GM23338 (cell line): ENCODE data around the gene MIA. TPM values are rescaled to one million over a fixed set of nuclear protein-coding genes. Genes with fewer than 3 reads are reported as not detected.
A peak's percentile ranks its signal among the peaks of the same experiment; 100 is the strongest.

ENCODE experiments used
- ATAC-seq: fragments of 200-7000 bp; cut with Tn5 transposase; 3 replicates; pipeline ENCODE4 v1.9.1; 2020
- DNase-seq: peaks from one replicate; pipeline ENCODE4 v3.0.0-alpha.2; 2015; ENCODE audit warnings: low spot score
- H2AFZ ChIP-seq: fragments of 200-600 bp; sonication (generic); 2 replicates; pipeline ENCODE4 v1.8.0; 2016; ENCODE audit warnings: antibody characterized with exemption, mild to moderate bottlenecking, moderate library complexity
- H3F3A ChIP-seq: fragments of 200-600 bp; sonication (generic); replicated peaks from 2 replicates; pipeline ENCODE4 v1.8.0; 2017; ENCODE audit warnings: antibody characterized with exemption, mixed run types, low read depth
- H3K27ac ChIP-seq: fragments of 200-600 bp; sonication (generic); 2 replicates; pipeline ENCODE4 v1.6.1; 2016; ENCODE audit warnings: low read depth
- H3K27me3 ChIP-seq: fragments of 200-600 bp; sonication (generic); 2 replicates; pipeline ENCODE4 v1.8.0; 2016; ENCODE audit warnings: mild to moderate bottlenecking, mixed run types, moderate library complexity; ENCODE audit not compliant: insufficient read depth
- H3K36me3 ChIP-seq: fragments of 200-600 bp; sonication (generic); 2 replicates; pipeline ENCODE4 v1.8.0; 2016; ENCODE audit warnings: mild to moderate bottlenecking; ENCODE audit not compliant: insufficient read depth
- H3K4me1 ChIP-seq: fragments of 200-600 bp; sonication (generic); 2 replicates; pipeline ENCODE4 v1.8.0; 2016; ENCODE audit warnings: mild to moderate bottlenecking, moderate library complexity; ENCODE audit not compliant: insufficient read depth
- H3K4me2 ChIP-seq: fragments of 200-600 bp; sonication (generic); 2 replicates; pipeline ENCODE4 v1.7.1; 2017; ENCODE audit warnings: mixed run types
- H3K4me3 ChIP-seq: fragments of 200-600 bp; sonication (generic); 2 replicates; pipeline ENCODE4 v1.6.1; 2016; ENCODE audit warnings: mixed run types
- H3K79me2 ChIP-seq: fragments of 200-600 bp; sonication (generic); replicated peaks from 2 replicates; pipeline ENCODE4 v1.8.0; 2017; ENCODE audit warnings: mild to moderate bottlenecking; ENCODE audit not compliant: insufficient read depth
- H3K9me2 ChIP-seq: fragments of 200-600 bp; sonication (generic); 2 replicates; pipeline ENCODE4 v1.8.0; 2017; ENCODE audit not compliant: insufficient read depth
- H4K20me1 ChIP-seq: fragments of 200-600 bp; sonication (generic); replicated peaks from 2 replicates; pipeline ENCODE4 v1.8.0; 2017; ENCODE audit warnings: mild to moderate bottlenecking; ENCODE audit not compliant: insufficient read depth
- H3K27ac Mint-ChIP-seq: 2 replicates; pipeline ENCODE4 v1.8.0; 2020; ENCODE audit warnings: inconsistent platforms, mild to moderate bottlenecking, moderate library complexity, mixed read lengths
- H3K27me3 Mint-ChIP-seq: 3 replicates; pipeline ENCODE4 v1.8.0; 2022; ENCODE audit warnings: low read depth, mild to moderate bottlenecking, moderate library complexity, mixed read lengths, inconsistent platforms; ENCODE audit not compliant: insufficient read depth, poor library complexity
- H3K36me3 Mint-ChIP-seq: 3 replicates; pipeline ENCODE4 v1.8.0; 2021; ENCODE audit warnings: low read depth, mild to moderate bottlenecking, inconsistent platforms, moderate library complexity, mixed read lengths
- H3K4me1 Mint-ChIP-seq: 3 replicates; pipeline ENCODE4 v1.8.0; 2020; ENCODE audit warnings: mild to moderate bottlenecking, inconsistent platforms, mixed read lengths
- H3K4me3 Mint-ChIP-seq: 3 replicates; pipeline ENCODE4 v1.8.0; 2021; ENCODE audit warnings: moderate library complexity, mild to moderate bottlenecking, inconsistent platforms, mixed read lengths
- H3K9me3 Mint-ChIP-seq: 3 replicates; pipeline ENCODE4 v1.8.0; 2020; ENCODE audit warnings: moderate library complexity, mild to moderate bottlenecking, inconsistent platforms, mixed read lengths
- CREB1 ChIP-seq: fragments of 250-450 bp; sonication (Bioruptor Pico); IDR thresholded peaks from 2 replicates; pipeline ENCODE4 v1.5.0; 2020; ENCODE audit warnings: low read depth, mild to moderate bottlenecking, moderate library complexity
- CTCF ChIP-seq, 2 experiments: fragments of 200-600 bp in 1 of 2; sonication (generic) in 1 of 2; conservative IDR thresholded peaks; 2 replicates each; pipeline versions ENCODE4 v1.5.1 to v1.6.1; 2016 to 2017; ENCODE audit warnings: antibody characterized with exemption in 2 of 2, low read depth in 2 of 2, mild to moderate bottlenecking in 2 of 2, moderate library complexity in 1 of 2
- POLR2AphosphoS5 ChIP-seq: IDR thresholded peaks from 2 replicates; pipeline ENCODE4 v1.6.1; 2016; ENCODE audit warnings: antibody characterized with exemption, low read depth
- STAT1 ChIP-seq: IDR thresholded peaks from one replicate; pipeline ENCODE4 v1.6.1; 2016; ENCODE audit warnings: antibody characterized with exemption; ENCODE audit not compliant: unreplicated experiment
- ZNF114 ChIP-seq: fragments of 250-450 bp; sonication (Bioruptor Pico); IDR thresholded peaks from 2 replicates; pipeline ENCODE4 v1.5.0; 2020; ENCODE audit warnings: mild to moderate bottlenecking, moderate library complexity
- polyA plus RNA-seq: library from polyadenylated mRNA; unstranded; fragments of >200 nt; fragmentation: Nextera tagmentation; extraction: Ambion mirVana; gene quantifications from 2 replicates; pipeline ENCODE4 v1.2.1, GENCODE V29; 2016
- total RNA-seq: library from RNA; depleted of rRNA; stranded (reverse); fragments of >200 nt; shearing (Covaris generic); gene quantifications from 2 replicates; pipeline ENCODE4 v1.2.3, GENCODE V29; 2014
- TF ChIP-seq, protein P1 (sequence below): IDR thresholded peaks from 2 replicates; pipeline ENCODE4 v1.6.1; 2016; ENCODE audit warnings: antibody characterized with exemption
- TF ChIP-seq, protein P2 (sequence below): fragments of 250-450 bp; sonication (Bioruptor Pico); IDR thresholded peaks from 2 replicates; pipeline ENCODE4 v1.5.0; 2020; ENCODE audit warnings: mild to moderate bottlenecking, moderate library complexity

Gene MIA
- total and polyA plus RNA-seq, 2 experiments from 2014 or later: not detected

DNA sequence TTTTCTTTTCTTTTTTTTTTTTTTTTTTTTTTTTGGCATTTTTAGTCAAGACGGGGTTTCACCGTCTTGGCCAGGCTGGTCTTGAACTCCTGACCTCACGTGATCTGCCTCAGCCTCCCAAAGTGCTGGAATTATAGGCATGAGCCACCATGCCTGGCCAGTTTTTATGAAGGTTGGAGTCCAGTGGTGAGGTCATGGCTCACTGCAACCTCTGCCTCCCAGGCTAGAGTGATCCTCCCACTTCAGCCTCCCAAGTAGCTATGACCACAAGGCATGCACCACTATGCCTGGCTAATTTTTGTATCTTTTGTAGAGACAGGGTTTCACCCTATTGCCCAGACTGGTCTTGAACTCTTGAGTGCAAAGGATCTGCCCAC, 20.1 kb upstream of the MIA start:
- TF ChIP-seq POLR2AphosphoS5 (no peak), STAT1 (no peak), CTCF (conservative IDR thresholded peaks at IDR 0.05; ENCODE audit: low read depth in 2 of 2) (no peak), CREB1 (CRISPR knock-in tag) (no peak), ZNF114 (CRISPR knock-in tag) (no peak)
- TF ChIP-seq, protein P1, sequence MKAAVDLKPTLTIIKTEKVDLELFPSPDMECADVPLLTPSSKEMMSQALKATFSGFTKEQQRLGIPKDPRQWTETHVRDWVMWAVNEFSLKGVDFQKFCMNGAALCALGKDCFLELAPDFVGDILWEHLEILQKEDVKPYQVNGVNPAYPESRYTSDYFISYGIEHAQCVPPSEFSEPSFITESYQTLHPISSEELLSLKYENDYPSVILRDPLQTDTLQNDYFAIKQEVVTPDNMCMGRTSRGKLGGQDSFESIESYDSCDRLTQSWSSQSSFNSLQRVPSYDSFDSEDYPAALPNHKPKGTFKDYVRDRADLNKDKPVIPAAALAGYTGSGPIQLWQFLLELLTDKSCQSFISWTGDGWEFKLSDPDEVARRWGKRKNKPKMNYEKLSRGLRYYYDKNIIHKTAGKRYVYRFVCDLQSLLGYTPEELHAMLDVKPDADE: no peak
- TF ChIP-seq, protein P2, sequence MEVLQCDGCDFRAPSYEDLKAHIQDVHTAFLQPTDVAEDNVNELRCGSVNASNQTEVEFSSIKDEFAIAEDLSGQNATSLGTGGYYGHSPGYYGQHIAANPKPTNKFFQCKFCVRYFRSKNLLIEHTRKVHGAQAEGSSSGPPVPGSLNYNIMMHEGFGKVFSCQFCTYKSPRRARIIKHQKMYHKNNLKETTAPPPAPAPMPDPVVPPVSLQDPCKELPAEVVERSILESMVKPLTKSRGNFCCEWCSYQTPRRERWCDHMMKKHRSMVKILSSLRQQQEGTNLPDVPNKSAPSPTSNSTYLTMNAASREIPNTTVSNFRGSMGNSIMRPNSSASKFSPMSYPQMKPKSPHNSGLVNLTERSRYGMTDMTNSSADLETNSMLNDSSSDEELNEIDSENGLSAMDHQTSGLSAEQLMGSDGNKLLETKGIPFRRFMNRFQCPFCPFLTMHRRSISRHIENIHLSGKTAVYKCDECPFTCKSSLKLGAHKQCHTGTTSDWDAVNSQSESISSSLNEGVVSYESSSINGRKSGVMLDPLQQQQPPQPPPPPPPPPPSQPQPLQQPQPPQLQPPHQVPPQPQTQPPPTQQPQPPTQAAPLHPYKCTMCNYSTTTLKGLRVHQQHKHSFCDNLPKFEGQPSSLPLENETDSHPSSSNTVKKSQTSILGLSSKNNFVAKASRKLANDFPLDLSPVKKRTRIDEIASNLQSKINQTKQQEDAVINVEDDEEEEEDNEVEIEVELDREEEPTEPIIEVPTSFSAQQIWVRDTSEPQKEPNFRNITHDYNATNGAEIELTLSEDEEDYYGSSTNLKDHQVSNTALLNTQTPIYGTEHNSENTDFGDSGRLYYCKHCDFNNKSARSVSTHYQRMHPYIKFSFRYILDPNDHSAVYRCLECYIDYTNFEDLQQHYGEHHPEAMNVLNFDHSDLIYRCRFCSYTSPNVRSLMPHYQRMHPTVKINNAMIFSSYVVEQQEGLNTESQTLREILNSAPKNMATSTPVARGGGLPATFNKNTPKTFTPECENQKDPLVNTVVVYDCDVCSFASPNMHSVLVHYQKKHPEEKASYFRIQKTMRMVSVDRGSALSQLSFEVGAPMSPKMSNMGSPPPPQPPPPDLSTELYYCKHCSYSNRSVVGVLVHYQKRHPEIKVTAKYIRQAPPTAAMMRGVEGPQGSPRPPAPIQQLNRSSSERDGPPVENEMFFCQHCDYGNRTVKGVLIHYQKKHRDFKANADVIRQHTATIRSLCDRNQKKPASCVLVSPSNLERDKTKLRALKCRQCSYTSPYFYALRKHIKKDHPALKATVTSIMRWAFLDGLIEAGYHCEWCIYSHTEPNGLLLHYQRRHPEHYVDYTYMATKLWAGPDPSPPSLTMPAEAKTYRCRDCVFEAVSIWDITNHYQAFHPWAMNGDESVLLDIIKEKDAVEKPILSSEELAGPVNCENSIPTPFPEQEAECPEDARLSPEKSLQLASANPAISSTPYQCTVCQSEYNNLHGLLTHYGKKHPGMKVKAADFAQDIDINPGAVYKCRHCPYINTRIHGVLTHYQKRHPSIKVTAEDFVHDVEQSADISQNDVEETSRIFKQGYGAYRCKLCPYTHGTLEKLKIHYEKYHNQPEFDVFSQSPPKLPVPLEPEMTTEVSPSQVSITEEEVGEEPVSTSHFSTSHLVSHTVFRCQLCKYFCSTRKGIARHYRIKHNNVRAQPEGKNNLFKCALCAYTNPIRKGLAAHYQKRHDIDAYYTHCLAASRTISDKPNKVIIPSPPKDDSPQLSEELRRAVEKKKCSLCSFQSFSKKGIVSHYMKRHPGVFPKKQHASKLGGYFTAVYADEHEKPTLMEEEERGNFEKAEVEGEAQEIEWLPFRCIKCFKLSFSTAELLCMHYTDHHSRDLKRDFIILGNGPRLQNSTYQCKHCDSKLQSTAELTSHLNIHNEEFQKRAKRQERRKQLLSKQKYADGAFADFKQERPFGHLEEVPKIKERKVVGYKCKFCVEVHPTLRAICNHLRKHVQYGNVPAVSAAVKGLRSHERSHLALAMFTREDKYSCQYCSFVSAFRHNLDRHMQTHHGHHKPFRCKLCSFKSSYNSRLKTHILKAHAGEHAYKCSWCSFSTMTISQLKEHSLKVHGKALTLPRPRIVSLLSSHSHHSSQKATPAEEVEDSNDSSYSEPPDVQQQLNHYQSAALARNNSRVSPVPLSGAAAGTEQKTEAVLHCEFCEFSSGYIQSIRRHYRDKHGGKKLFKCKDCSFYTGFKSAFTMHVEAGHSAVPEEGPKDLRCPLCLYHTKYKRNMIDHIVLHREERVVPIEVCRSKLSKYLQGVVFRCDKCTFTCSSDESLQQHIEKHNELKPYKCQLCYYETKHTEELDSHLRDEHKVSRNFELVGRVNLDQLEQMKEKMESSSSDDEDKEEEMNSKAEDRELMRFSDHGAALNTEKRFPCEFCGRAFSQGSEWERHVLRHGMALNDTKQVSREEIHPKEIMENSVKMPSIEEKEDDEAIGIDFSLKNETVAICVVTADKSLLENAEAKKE (CRISPR knock-in tag): no peak
- peaks cover 17% of the 10 kb centered on the region; the same call in 1 of the 2 replicates for H3K4me1 ChIP-seq
- H3K27me3 Mint-ChIP-seq: peaks cover 21% of the 10 kb centered on the region
- DNase-seq: no peak
- H3K36me3 ChIP-seq: peaks cover 43% of the 10 kb centered on the region
- peaks cover 58% of the 10 kb centered on the region for H4K20me1 ChIP-seq
- no peak overlapping the region for H3K4me3 Mint-ChIP-seq
- H3K9me3 Mint-ChIP-seq: peaks cover 3% of the 10 kb centered on the region; the same call in 1 of the 3 replicates
- H3K4me3 ChIP-seq: peak overlapping the region; percentile 20; the same call in 1 of the 2 replicates
- no peak overlapping the region for H2AFZ ChIP-seq
- no peak for ATAC-seq
- H3K9me2 ChIP-seq: no peaks in the 10 kb centered on the region
- peaks cover 84% of the 10 kb centered on the region for H3K36me3 Mint-ChIP-seq
- H3K4me2 ChIP-seq: no peak overlapping the region
- H3F3A ChIP-seq: peaks cover 34% of the 10 kb centered on the region
- peaks cover 18% of the 10 kb centered on the region for H3K4me1 Mint-ChIP-seq
- H3K27ac ChIP-seq: no peak overlapping the region
- H3K79me2 ChIP-seq: peaks cover 82% of the 10 kb centered on the region
- H3K27me3 ChIP-seq: no peaks in the 10 kb centered on the region
- no peak overlapping the region for H3K27ac Mint-ChIP-seq
